Body of pancreas (tissue), 4 donors: Measurements from ENCODE around the gene DEFB128. TPM values are rescaled to one million over a fixed set of nuclear protein-coding genes. Genes with fewer than 3 reads are reported as not detected.
"Not testable (repeated sequence)": the region's sequence is repeated elsewhere in the genome, so short reads cannot be mapped to it uniquely, and the experiment has no call there.

Experiments used
- ATAC-seq: fragments of 150-250 bp; one replicate; pipeline ENCODE4 v1.9.1; 2016
- DNase-seq, 4 donors: peaks; one replicate each; pipeline ENCODE4 v3.0.0-alpha.2; 2019
- H3K27ac ChIP-seq, 4 donors: fragments of 200-600 bp; sonication (generic); 1 replicate in 3 of 4; 2 replicates in 1 of 4; pipeline versions ENCODE4 v1.5.1 to v1.6.1; 2016 to 2019; ENCODE audit warnings: mild to moderate bottlenecking in 1 of 4, mixed read lengths in 1 of 4, moderate library complexity in 1 of 4
- H3K27me3 ChIP-seq, 2 donors: fragments of 200-600 bp; sonication (generic); one replicate each; pipeline ENCODE4 v1.6.0; 2016; ENCODE audit warnings: mild to moderate bottlenecking in 1 of 2
- H3K36me3 ChIP-seq, 2 donors: fragments of 200-600 bp; sonication (generic); replicated peaks in 1 of 2; 2 replicates each; pipeline ENCODE4 v1.5.1; 2016; ENCODE audit warnings: low read depth in 2 of 2; ENCODE audit not compliant: insufficient read depth in 1 of 2
- H3K4me1 ChIP-seq: fragments of 200-600 bp; sonication (generic); one replicate; pipeline ENCODE4 v1.6.0; 2016
- H3K4me3 ChIP-seq, 2 donors: fragments of 200-600 bp; sonication (generic); 1 replicate in 1 of 2; 2 replicates in 1 of 2; pipeline ENCODE4 v1.5.1; 2016 to 2019
- H3K9me3 ChIP-seq, 3 donors: fragments of 200-600 bp; sonication (generic); 1 replicate in 2 of 3; 2 replicates in 1 of 3; pipeline ENCODE4 v1.5.1; 2016
- POLR2A ChIP-seq, 3 donors: fragments of 450-650 bp; IDR thresholded peaks; one replicate each; pipeline ENCODE4 v1.6.1; 2016; ENCODE audit warnings: antibody characterized with exemption in 3 of 3, mild to moderate bottlenecking in 2 of 3
- WGBS, 2 donors: methylation state at CpG; one replicate each; pipeline ENCODE4 v1.1.5; 2017; 5-methylcytosine and 5-hydroxymethylcytosine counted together
- intact Hi-C: fragments of 100-400 bp; cut with DNase I; formaldehyde crosslinking; loops from one replicate; pipeline ENCODE4 v1.15.1; 2023
- total RNA-seq, 2 donors: library from RNA; depleted of rRNA; stranded (reverse); fragments of >200 nt; gene quantifications; one replicate each; pipeline ENCODE4 v1.1.0, GENCODE V29; 2016
- TF ChIP-seq, protein P1 (sequence below), 7 experiments: fragments of 450-650 bp in 4 of 7; fragments of 200-600 bp in 3 of 7; sonication (generic) in 3 of 7; IDR thresholded peaks; one replicate each; pipeline ENCODE4 v1.5.1; 2016 to 2019; ENCODE audit warnings: antibody characterized with exemption in 7 of 7

DEFB128 gene
- total RNA-seq, 2 donors from 2014 or later, result not detected

DNA sequence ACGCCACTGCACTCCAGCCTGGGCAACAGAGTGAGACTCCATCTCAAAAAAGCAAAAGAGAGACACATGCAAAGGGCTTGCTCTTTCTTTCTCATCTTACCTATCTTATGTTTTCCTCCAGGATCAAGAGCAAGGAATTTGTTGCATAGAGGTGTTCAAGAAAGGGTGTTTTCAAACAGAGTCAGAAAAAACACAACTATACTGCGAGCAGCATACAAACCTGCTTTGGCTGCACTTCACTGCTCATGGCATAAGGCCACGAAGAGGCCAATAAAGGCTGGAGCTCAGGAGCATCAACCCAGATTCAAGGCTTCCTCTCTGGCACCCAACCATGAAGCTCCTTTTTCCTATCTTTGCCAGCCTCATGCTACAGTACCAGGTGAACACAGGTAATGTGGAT lies 37.4 kb upstream of the DEFB128 start, which contains the start of gene DEFB129:
Gene DEFB129 (plus strand): TSS at position 301 of the 400 bp plus-strand sequence. CDS start 31 bp downstream, at position 332.
- no peak for TF ChIP-seq POLR2A (IDR thresholded peaks at IDR 0.05)
- TF ChIP-seq, protein P1, sequence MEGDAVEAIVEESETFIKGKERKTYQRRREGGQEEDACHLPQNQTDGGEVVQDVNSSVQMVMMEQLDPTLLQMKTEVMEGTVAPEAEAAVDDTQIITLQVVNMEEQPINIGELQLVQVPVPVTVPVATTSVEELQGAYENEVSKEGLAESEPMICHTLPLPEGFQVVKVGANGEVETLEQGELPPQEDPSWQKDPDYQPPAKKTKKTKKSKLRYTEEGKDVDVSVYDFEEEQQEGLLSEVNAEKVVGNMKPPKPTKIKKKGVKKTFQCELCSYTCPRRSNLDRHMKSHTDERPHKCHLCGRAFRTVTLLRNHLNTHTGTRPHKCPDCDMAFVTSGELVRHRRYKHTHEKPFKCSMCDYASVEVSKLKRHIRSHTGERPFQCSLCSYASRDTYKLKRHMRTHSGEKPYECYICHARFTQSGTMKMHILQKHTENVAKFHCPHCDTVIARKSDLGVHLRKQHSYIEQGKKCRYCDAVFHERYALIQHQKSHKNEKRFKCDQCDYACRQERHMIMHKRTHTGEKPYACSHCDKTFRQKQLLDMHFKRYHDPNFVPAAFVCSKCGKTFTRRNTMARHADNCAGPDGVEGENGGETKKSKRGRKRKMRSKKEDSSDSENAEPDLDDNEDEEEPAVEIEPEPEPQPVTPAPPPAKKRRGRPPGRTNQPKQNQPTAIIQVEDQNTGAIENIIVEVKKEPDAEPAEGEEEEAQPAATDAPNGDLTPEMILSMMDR (IDR thresholded peaks at IDR 0.05), result no peak
- Histone ChIP-seq H3K27me3 (no peaks in the 10 kb centered on the region), H3K4me3 (no peak within 1 kb of the TSS), H3K9me3 (no peaks in the 10 kb centered on the region), H3K4me1 (no peaks in the 10 kb centered on the region), H3K36me3 (no peaks in the 10 kb centered on the region), H3K27ac (no peak within 1 kb of the TSS)
- 73 to 77% methylated on average over 3 of the region's 3 CpGs for WGBS, 2 donors
- intact Hi-C loops, result no loop called here
- ATAC-seq, result no peak
- no peak for DNase-seq

DNA sequence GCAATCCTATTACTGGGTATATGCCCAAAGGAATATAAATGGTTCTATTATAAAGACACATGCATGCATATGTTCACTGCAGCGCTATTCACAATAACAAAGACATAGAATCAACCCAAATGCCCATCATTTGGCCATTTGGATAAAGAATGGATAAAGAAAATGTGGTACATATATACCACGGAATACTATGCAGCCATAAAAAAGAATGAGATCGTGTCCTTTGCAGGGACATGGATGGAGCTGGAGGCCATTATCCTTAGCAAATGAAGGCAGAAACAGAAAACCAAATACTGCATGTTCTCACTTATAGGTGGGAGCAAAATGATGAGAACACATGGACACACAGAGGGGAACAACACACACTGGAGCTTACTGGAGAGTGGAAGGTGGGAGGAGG lies 36.4 kb upstream of the DEFB128 start:
- 74 to 75% methylated on average over 3 of the region's 3 CpGs for WGBS, 2 donors
- ATAC-seq, H3K36me3 ChIP-seq, H3K4me3 ChIP-seq, H3K9me3 ChIP-seq, intact Hi-C loops, H3K27ac ChIP-seq, DNase-seq, H3K27me3 ChIP-seq, H3K4me1 ChIP-seq: not testable (repeated sequence)

DNA sequence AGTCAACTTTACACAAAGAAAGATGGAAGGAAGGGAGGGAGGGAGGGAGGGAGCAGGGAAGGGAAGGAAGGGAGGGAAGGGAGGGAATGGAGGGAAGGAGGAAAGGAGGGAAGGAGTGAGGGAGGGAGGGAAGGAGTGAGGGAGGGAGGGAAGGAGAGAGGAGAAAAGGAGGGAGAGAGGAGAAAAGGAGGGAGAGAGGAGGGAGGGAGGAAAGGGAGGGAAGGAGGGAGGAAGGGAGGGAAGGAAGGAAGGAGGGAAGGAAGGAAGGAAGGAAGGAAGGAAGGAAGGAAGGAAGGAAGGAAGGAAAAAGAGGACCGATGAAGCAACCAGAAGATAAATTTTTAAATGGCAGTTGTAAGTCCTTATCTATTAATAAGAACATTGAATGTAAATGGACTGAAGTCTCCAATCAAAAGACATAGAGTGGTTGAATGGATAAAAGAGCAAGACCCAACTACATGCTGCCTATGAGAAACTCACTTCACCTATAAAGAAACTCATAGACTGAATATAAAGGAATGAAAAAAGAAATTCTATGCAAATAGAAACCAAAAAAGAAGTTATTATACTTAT lies 31.8 kb upstream of the DEFB128 start:
- intact Hi-C loops, result no loop called here
- no peaks in the 10 kb centered on the region for H3K36me3 ChIP-seq
- H3K27me3 ChIP-seq, result peaks cover 0 to 12% of the 10 kb centered on the region in 2 donors
- TF ChIP-seq POLR2A (IDR thresholded peaks at IDR 0.05), result no peak
- TF ChIP-seq, protein P1 (IDR thresholded peaks at IDR 0.05), result no peak
- ATAC-seq (no peak), DNase-seq (no peak)
- H3K9me3 ChIP-seq, result no peaks in the 10 kb centered on the region
- H3K4me3 ChIP-seq, result no peak overlapping the region
- 28 to 57% methylated on average over 1 of the region's 1 CpG for WGBS, 2 donors
- no peak overlapping the region for H3K27ac ChIP-seq
- H3K4me1 ChIP-seq, result no peaks in the 10 kb centered on the region

DNA sequence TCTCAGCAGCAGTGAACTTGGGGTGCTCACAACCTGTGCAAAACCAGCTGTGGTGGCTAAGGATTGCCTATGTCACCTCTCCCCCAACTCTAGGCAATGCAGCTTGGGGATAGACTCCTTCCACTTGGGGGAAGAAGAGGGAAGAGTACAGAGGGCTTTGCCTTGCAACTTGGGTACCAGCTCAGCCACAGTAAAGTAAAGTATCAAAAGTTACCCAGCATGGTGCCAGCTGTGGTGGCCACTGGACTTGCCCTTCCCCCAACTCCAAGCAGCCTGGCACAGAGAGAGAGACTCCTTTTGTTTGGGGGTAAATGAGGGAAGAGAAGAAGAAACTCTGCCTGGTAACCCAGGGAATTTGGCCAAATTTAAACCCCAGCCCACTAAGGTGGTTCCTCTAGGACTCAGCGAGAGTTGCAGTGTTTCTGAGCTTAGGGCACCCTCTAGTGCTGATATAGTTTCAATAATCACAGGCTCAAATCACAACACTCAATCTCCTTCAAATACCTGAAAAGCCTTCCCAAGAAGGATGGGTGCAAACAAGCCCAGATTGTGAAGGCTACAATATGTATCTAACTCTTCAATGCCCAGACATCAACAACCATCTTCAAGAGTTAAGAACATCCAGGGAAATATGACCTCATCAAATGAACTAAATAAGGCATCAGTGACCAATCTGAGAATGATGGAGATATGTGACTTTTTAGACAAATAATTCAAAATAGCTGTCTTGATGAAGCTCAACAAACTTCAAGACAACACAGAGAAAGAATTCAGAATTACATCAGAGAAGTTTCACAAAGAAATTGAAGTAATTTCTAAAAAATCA lies 30.0 kb upstream of the DEFB128 start:
- DNase-seq, result peak in 1 of 4 donors; percentile 2
- Histone ChIP-seq H3K9me3 (no peaks in the 10 kb centered on the region), H3K4me3 (no peak overlapping the region), H3K4me1 (no peaks in the 10 kb centered on the region), H3K36me3 (no peaks in the 10 kb centered on the region), H3K27me3 (peaks cover 0 to 12% of the 10 kb centered on the region in 2 donors), H3K27ac (no peak overlapping the region)
- no peak for ATAC-seq
- no peak for TF ChIP-seq POLR2A (IDR thresholded peaks at IDR 0.05)
- TF ChIP-seq, protein P1 (IDR thresholded peaks at IDR 0.05), result peak in 4 of 7 experiments; percentile 20 to 24 (median 22)
- intact Hi-C loops, result no loop called here
- 0 to 4% methylated on average over 1 of the region's 1 CpG for WGBS, 2 donors

DNA sequence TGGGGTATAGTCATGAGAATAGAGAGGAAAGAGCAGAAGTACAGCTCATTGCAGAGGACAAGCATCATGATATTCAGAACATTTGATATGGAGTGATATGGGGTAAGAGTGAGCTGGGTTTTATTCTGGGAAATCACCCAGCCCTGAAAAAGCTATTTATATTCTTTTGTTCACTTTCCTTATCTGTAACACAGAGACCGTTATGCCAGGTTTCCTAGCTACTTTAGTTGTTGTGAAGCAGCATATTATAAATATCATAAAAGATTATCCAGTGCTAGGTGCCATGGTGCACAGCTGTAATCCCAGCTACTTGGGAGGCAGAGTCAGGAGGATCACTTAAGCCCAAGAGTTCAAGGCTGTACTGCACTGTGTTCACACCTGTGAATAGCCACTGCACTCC lies 27.8 kb upstream of the DEFB128 start:
- intact Hi-C loops, result no loop called here
- Histone ChIP-seq H3K27me3 (peaks cover 0 to 12% of the 10 kb centered on the region in 2 donors), H3K36me3 (no peaks in the 10 kb centered on the region), H3K4me1 (no peaks in the 10 kb centered on the region), H3K9me3 (no peaks in the 10 kb centered on the region), H3K4me3 (no peak overlapping the region), H3K27ac (no peak overlapping the region)
- DNase-seq (no peak), ATAC-seq (no peak)
- 38 to 40% methylated on average over 1 of the region's 1 CpG for WGBS, 2 donors
- TF ChIP-seq, protein P1 (IDR thresholded peaks at IDR 0.05), result no peak
- TF ChIP-seq POLR2A (IDR thresholded peaks at IDR 0.05), result no peak
